DMS53 treated with DMSO at 0.1 percent for 48 hours (cell line): ENCODE measurements around the gene CXorf38.

Source experiments
- DNase-seq: peaks from one replicate; lab custom pipeline; 2025; ENCODE audit not compliant: unreplicated experiment; lab: John Stamatoyannopoulos, UW

The CXorf38 gene, protein sequence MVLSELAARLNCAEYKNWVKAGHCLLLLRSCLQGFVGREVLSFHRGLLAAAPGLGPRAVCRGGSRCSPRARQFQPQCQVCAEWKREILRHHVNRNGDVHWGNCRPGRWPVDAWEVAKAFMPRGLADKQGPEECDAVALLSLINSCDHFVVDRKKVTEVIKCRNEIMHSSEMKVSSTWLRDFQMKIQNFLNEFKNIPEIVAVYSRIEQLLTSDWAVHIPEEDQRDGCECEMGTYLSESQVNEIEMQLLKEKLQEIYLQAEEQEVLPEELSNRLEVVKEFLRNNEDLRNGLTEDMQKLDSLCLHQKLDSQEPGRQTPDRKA

DNA sequence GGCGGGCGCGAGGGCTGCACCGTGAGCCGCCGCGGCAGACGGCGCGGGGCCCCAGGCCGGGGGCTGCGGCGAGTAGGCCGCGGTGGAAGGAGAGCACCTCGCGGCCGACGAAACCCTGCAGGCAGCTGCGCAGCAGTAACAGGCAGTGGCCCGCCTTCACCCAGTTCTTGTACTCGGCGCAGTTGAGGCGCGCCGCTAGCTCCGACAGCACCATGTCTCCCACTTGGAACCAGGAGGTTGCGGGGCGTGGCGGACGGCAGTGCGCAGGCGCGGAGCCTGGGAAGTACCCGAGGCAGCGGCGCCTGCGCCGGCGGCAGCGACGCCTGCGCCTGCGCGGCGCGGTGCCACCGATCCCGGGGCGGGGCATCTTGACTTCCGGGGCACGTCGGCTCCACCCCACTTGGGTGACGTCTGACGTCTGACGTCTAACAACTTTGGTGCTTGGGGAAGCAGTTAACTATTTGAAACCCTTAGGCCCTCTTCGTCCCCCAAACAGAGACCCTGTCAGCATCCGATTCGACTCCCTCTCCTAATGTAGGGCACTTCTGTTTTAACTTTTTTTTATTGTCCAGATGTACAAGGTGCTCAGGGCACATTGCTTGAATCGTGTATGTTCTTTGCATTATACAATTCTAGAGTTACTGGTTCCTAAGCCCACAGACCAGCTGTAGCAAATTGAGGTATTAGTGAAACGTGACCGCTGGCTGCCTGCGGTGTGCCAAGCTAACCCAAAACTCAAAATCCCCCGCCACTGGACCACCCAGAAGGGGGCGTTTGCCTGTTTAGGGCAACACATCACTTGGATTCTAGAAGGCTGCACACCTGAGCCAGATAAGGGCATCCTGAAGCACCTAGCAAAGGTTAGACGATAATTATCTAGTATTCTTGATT, at the start of gene CXorf38:
Gene CXorf38 (minus strand): TSS at position 255 of the 891 bp plus-strand sequence. CDS start 41 bp downstream, at position 214.
- peak; percentile 77 for DNase-seq

- DNase-seq: no peak
These were observed 47.4 kb upstream of the CXorf38 start for GRCh38 chrX:40694802-40695201.

DNA sequence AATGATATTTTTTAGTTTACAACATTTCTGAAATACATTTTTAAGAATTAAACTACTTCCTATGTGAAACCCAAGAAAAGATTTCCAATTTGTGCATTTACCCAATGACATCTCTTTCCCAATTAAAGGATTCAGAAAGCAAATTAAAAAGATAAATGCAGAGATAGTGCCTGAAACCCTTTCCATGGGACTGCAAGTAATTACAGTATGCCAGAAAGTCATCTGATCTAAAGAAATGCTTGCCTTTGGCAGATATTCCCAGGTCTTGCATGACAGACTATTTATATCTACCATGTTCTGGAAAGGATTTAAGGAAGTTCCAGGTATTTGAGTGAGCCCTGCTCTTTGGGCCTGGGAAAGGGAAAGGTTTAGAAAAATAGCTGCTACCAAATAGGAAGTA, 41.6 kb upstream of the CXorf38 start:
- no peak for DNase-seq

DNA sequence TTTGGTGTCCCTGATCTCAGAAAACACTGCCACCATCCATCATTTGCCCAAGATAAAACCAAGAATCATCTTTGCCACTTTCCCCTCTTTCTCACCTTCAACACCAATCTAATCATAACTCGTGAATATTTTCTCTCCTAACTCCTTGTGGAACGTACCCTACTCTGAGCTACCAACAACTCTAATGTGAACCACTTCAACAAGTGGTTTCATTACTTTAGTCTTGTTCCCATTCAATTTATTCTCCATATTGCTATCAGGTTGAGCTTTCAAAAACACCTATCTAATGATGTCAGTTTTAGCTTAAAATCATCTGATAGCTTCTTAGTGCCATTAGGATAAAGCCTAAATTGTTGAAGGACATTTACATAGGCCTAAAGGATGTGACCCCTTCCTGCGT, 39.8 kb upstream of the CXorf38 start:
- DNase-seq: no peak

- no peak for DNase-seq
These were observed 38.1 kb upstream of the CXorf38 start for GRCh38 chrX:40685362-40685918.

DNA sequence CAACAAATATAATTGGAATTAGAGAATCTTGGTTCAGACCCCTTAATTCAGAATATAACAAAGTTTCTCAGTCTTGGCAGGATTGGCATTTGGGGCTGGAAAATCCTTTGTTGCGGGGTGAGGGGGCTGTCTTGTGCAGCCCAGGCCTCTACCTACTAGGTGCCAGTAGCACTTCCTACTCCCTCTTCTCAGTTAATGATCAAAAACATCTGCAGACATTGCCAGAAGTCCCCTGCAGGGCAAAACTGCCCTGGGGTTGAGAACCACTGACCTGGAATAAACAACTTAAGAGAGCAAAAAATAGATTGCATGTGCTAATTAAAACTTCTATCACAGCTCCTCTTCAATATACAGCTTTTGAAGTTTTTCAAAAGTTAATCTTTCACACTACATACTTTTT, 36.7 kb upstream of the CXorf38 start:
- DNase-seq: no peak

- no peak for DNase-seq
These were observed 35.9 kb upstream of the CXorf38 start for GRCh38 chrX:40683245-40683644.

- DNase-seq: no peak
These were observed 23.8 kb upstream of the CXorf38 start for GRCh38 chrX:40671126-40671525.

GRCh38 chrX:40663880-40664630, 16.7 kb upstream of the CXorf38 start:
- no peak for DNase-seq

DNA sequence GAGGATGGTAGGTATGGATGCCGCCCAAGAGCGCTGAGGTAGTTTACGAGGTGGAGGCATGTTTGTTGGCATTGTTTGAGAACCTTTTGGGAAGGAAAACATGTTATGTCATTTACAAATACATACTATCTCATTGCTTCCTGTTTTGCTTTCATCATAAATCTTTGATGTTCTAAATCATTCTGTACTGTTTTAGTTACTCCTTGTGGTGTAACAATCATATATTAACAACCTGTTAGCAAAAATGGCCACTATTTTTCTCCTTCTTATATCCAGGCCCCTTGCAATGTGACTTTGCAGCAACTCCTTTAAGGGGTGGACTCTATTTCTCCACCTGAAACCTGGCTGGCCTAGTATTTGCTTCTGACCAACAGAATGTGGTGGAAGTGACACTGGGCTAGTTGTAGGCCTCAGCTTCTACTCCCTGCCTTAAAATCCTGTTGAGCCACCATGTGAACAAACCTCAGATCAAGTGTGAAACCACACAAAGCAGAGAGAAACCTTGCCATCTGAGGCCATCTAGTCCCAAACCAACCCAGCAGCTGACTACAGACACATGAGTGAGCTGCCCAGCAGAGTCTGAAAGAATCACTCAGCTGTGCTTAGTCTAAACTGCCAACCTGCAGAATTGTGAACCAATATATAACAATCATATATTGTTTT, 15.8 kb upstream of the CXorf38 start:
- DNase-seq: no peak

DNA sequence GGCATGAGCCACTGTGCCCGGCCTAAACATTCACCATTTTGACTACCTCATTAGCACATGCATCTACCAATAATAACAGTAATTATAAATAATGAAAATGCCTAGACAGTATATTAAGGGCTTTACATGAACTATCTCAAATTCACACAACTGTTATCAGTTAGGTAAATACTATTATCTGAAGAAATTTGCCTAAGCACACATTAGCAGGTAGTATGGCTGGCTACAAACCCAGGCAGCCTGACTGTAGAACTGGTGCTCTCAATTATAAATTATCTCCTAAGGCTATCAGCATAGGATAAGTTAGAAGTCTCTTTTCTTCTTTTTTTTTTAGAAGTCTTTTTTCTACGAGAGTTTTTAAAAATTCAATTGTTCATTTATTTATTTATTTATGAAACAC, 14.1 kb upstream of the CXorf38 start:
- DNase-seq: no peak

GRCh38 chrX:40660381-40660780, 13.0 kb upstream of the CXorf38 start:
- no peak for DNase-seq

DNA sequence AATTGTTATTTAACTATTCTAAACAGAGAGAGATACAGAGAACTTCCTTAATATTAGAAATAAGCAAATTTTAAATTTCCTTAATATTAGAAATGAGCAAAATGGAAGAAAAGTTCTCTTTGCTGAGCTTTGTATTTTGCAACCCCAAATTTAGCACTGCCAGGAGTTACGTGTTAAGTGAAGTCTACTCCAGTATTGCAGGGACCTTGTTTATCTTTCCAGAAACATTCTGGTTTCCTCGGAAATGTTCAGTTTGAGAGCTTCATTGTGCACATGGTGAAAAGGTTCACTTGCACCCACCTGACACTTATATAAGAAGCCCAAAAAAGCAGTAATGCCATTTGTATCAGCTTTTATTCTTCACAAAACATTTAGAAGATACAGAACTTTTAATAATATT, 6.2 kb upstream of the CXorf38 start:
- DNase-seq: no peak

DNA sequence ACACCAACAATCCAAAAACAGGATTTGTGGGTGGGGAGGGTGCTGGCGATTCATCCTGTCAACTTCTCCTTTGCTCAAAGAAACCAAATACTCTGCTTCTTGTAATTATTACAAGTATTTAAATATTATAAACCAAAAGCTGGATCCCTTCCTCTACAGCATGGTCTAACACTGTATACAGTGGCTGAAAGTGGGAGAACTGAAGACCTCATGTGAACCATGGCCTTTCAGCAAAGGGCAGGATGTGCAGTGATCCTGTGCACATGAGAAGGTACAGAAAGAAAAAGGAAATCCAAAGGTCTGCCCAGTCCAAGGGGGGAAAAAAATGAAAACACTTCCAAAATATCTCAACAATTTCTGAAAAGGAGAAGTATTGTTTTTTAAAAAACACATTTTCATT, 5.3 kb upstream of the CXorf38 start:
- no peak for DNase-seq

DNA sequence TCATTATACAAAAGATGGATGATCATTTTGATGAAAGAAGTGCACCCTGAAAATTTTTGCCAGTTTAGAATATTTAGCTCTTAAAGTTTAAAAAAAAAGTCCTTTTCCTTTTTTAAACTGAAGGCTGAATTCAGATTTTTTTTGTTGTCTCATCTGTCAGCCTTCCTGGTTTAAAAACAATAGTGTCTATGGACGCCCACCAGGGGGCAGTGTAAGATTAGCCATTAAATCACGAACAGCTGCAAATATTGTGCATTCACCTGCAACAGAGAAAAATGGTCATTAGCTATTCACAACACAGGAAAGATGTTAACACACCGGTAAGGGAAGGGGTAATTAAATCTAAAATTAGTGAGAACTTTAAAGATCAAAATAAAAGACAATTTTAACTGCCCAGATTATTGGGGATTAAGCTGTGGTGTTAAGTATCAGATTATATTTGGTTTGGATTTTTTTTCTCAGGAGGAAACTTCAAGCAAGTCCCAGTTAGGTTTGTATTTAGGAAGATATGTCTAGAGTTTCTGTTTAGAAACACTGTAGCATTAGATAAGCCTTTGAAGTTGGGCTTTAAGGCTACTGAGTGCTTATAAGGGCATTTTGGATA, 4.4 kb upstream of the CXorf38 start:
- peak; percentile 53 for DNase-seq

- DNase-seq: no peak
These were observed 663 bp downstream of the CXorf38 start for GRCh38 chrX:40646489-40647306.

DNA sequence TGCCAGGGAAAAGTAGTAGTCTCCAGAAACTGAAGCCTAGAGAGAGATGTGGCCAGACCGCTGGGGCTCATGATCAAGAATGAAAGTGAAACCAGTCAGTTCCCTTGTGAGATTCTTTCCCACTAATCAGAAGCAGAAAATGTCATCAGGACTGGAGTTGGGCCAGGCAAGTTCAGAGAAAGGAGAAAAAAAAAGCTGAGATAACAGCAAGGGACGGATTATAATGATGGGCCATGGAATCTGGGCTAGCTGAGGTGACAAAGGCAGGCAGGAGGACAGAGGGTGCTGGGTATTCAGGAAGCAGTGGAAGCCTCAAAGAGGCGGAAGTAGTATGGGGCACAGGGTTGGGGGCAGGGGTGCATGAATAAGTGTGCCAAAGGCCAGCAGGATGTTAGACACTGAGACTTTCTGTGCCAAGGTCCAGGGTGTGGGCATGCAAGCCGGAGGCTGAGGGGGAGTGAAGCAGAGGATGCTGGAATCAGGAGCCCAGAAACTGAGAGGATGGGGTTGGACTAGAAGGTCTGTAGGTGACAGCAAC, 2.5 kb downstream of the CXorf38 start:
- no peak for DNase-seq

- no peak for DNase-seq
These were observed 3.2 kb downstream of the CXorf38 start for GRCh38 chrX:40644176-40644575.

- no peak for DNase-seq
These were observed 9.7 kb downstream of the CXorf38 start for GRCh38 chrX:40637687-40638086.
